ENCODE measurements around the gene C1QTNF7. TPM values are rescaled to one million over a fixed set of nuclear protein-coding genes. Genes with fewer than 3 reads are reported as not detected.

Gene C1QTNF7
- total RNA-seq, 8 experiments from 2014 or later, result 0.10 to 2.2 (median 0.34) TPM

DNA sequence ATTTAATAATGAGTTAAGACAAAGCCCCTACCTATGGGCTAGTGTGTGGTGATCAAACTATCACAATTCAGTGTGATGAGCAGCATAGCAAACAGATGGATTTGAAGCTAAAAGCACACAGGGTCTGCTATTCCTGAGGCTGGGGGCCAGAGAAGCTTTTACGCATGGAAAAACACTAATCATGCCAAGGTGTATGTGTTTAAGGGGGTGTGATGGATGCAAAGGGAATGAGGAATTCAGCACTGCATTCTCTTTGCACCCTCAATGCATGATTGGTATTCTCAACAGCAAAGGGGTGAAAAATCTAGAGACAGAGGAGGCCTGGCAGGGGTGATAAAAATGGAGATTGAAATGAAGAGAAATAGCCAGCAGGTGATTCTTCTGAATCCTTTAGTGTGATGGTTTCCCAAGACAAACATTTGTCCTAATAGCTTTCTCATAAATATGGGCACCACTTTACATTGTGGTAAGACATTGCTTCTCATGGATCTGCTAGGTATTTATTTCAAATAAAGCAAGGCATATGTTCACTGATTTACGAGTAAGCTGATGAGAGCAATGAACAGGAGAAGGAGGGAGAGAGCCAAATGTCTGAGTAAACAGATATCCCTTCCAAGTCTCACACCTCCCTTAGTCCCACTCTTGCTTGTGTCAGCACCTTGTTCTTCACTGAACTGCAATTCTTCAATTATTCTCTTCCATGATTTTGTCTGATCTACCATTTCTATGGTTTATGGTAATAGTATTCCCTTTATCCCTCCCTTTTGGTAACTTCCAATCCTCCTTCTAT, 15.7 kb downstream of the C1QTNF7 start:
- H3K27ac ChIP-seq, result no peak overlapping the region
- in situ Hi-C loops (cut with MboI; ENCODE audit: low pct_unique_long_range_greater_than_20kb in 2 of 9, low sequenced_read_pairs in 9 of 9, unreplicated experiment in 9 of 9), result no loop called here
- no peak overlapping the region for H3K4me3 ChIP-seq
- 0 to 91% (median 47%) methylated on average over 1 to 2 of the region's 2 CpGs; no CpG with 5 or more reads in 2 of the 10 experiments for WGBS, 10 experiments
- H3K4me1 ChIP-seq (replicated peaks in 1 of 2), result no peaks in the 10 kb centered on the region
- no peak for ATAC-seq (replicated peaks in 6 of 8)

DNA sequence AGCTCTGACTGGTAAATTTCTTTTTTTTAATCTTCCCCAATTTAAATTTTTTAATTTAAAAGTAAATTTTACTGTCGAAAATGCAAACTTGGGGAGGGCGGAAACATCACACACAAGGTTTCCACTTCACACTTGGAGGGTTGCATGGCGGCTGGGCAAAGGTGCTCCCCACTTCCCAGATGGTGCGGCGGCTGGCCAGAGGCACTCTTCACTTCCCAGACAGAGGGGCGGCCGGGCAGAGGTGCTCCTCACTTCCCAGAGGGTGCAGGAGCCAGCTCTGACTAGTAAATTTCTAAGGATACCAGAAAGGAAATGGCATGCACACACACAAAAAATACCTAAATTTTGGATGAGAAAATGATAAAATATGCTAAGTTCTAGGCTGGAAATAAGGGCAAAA, 16.4 kb downstream of the C1QTNF7 start:
- in situ Hi-C loops (cut with MboI; ENCODE audit: low pct_unique_long_range_greater_than_20kb in 2 of 9, low sequenced_read_pairs in 9 of 9, unreplicated experiment in 9 of 9), result no loop called here
- no peaks in the 10 kb centered on the region for H3K4me1 ChIP-seq (replicated peaks in 1 of 2)
- 43 to 95% (median 86%) methylated on average over 1 to 7 of the region's 7 CpGs; no CpG with 5 or more reads in 1 of the 10 experiments for WGBS, 10 experiments
- no peak overlapping the region for H3K27ac ChIP-seq
- H3K4me3 ChIP-seq, result no peak overlapping the region
- ATAC-seq (replicated peaks in 6 of 8), result no peak

DNA sequence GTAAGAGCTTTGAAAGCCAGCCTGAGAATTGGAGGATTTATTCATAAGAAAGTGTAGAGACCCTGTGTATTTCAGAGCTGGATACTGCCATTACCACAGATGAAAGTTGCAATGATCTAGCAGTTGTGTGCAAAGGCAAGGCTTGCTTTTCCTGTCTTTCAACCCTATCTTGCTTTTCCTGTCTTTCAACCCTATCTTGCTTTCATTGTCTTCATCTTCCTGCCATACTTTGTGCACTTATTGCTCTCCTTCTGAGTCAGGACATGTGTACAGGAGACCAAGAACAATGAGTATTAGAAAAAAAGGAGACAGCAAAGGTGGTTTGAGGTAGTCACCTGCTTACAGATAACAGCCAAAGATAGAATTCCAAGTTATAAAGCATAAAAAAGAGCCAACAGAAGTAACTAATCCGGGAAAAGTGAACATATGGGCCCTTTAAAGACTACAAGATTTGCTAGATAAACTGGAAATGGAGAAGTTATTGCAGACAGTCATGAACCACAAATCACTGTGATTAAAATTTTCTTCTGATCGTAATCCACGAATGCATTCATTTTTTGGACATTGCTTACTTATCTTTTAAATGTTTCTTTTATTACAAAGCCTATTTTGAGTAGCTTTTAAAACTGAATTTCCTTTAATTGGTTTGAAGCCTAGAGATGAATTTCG, 17.2 kb downstream of the C1QTNF7 start:
- H3K27ac ChIP-seq, result no peak overlapping the region
- no peak overlapping the region for H3K4me3 ChIP-seq
- H3K4me1 ChIP-seq (replicated peaks in 1 of 2), result no peaks in the 10 kb centered on the region
- ATAC-seq (replicated peaks in 6 of 8), result no peak
- in situ Hi-C loops (cut with MboI; ENCODE audit: low pct_unique_long_range_greater_than_20kb in 2 of 9, low sequenced_read_pairs in 9 of 9, unreplicated experiment in 9 of 9), result no loop called here
- 27 to 95% (median 42%) methylated on average over 2 to 4 of the region's 4 CpGs; no CpG with 5 or more reads in 1 of the 10 experiments for WGBS, 10 experiments

DNA sequence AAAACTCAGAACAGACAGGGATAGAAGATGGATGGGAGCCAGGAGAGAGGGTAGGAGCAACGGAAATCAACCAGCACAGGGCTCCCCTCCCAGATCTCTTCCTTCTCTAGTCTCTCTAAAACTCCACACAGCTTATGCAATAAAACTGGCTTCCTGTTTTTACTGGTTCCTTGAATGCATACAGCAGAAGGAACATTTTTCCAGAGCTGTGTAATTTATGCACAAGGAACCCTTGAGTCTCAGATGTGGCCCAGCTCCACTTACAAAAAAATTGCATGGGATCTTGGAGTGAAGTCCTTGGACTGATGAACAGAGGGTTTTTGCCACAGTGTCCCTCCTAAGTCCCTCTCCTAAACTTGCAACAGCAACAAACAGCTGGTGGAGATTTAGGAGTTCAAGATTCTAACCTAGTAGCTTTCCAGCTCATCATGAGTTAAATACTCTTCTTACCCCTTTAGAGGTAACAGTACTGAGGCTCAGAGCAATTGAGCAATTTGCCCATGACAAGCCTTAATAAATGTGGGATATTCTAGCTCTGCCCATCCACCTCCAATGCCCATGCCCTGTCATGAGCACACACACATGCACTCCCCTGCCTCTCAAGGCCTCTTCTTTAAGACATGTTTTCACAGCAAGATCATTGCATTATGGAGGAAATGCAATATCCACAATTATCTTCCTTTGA, 23.5 kb downstream of the C1QTNF7 start:
- Histone ChIP-seq H3K4me3 (no peak overlapping the region), H3K4me1 (replicated peaks in 1 of 2) (no peaks in the 10 kb centered on the region), H3K27ac (no peak overlapping the region)
- ATAC-seq (replicated peaks in 6 of 8), result peak in 3 of 8 experiments; percentile 24 to 54 (median 41)
- in situ Hi-C loops (cut with MboI; ENCODE audit: low pct_unique_long_range_greater_than_20kb in 2 of 9, low sequenced_read_pairs in 9 of 9, unreplicated experiment in 9 of 9), result loop anchor here in 6 of 9 experiments (10.0 to 25.0 kb wide), 4 partner anchors 214 to 1789 kb away; partner anchors contain the start of gene CPEB2 (in 1 of the 6)
- 0 to 100% (median 75%) methylated on average over 1 of the region's 1 CpG; no CpG with 5 or more reads in 3 of the 10 experiments for WGBS, 10 experiments

DNA sequence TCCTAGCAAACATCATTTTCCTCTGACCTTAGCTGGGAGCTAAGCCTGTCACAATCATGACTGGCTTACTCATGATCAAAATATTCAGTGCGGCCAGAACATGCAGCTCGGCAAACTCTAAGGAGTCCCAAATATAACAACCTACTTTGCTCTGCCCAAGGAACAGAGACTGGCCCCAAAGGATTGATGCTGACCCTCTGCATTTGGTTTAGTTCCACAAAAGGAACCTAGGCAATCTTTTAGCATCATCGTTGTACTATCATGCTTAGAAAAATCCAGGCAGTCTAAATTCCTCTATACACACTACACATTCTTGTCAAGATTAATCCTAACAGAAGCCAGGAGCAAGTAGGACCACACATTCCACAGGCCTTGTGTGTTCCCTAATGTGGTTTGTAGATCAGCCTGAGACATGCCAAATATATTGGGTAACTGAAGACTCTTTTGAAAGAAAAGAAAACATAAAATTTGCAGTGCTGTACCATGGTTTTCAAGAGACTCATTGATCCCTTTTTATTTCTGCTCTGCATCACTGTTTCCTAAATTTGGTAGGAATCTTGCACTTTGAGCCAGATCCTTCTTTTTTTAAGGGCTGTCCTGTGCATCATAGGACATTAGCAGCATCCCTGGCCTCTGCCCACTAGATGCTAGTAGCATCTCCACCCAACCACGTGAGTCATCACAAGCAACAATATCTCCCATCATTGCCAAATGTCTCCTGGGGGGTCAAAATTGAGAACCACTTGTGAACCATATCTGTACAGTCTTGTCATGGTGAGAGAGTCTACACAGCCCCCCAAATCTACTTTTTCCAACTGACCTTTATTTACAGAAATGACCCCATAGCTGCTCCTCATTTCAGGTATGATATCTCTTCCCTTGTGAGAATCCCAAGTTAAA, 24.3 kb downstream of the C1QTNF7 start:
- ATAC-seq (replicated peaks in 6 of 8), result peak in 4 of 8 experiments; percentile 21 to 71 (median 68)
- Histone ChIP-seq H3K4me1 (replicated peaks in 1 of 2) (no peaks in the 10 kb centered on the region), H3K4me3 (no peak overlapping the region), H3K27ac (no peak overlapping the region)
- in situ Hi-C loops (cut with MboI; ENCODE audit: low pct_unique_long_range_greater_than_20kb in 2 of 9, low sequenced_read_pairs in 9 of 9, unreplicated experiment in 9 of 9), result loop anchor here in 6 of 9 experiments (10.0 to 25.0 kb wide), 4 partner anchors 215 to 1790 kb away; partner anchors contain the start of gene CPEB2 (in 1 of the 6)
- WGBS, 10 experiments, result 0 to 100% (median 70%) methylated on average over 1 to 4 of the region's 4 CpGs; no CpG with 5 or more reads in 2 of the 10 experiments

DNA sequence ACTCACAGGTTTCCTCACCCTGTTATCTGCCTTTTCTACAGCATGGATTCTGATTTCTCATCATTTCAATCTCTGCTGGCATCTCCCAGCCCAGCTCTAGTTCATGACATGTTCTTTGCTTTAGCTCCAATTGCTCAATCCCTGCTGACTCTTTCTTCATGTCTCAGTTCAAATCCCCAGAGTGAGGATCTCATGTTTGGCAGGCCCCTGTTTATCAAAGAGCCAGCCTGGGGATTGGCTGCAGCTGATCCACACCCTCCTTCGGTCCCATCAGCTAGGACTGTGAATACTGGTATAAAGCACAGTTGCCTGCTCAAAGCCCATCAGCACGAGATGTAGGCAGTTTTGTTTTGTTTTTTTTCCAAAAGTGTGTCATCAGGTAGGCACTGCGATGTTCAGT, 27.5 kb downstream of the C1QTNF7 start:
- H3K4me1 ChIP-seq (replicated peaks in 1 of 2), result no peaks in the 10 kb centered on the region
- 10 to 88% (median 54%) methylated on average over 1 to 3 of the region's 3 CpGs; no CpG with 5 or more reads in 2 of the 10 experiments for WGBS, 10 experiments
- H3K4me3 ChIP-seq, result no peak overlapping the region
- ATAC-seq (replicated peaks in 6 of 8), result peak in 2 of 8 experiments; percentile 19 to 28
- no peak overlapping the region for H3K27ac ChIP-seq
- in situ Hi-C loops (cut with MboI; ENCODE audit: low pct_unique_long_range_greater_than_20kb in 2 of 9, low sequenced_read_pairs in 9 of 9, unreplicated experiment in 9 of 9), result loop anchor here in 6 of 9 experiments (10.0 to 25.0 kb wide), 4 partner anchors 218 to 1793 kb away; partner anchors contain the start of gene CPEB2 (in 1 of the 6)

DNA sequence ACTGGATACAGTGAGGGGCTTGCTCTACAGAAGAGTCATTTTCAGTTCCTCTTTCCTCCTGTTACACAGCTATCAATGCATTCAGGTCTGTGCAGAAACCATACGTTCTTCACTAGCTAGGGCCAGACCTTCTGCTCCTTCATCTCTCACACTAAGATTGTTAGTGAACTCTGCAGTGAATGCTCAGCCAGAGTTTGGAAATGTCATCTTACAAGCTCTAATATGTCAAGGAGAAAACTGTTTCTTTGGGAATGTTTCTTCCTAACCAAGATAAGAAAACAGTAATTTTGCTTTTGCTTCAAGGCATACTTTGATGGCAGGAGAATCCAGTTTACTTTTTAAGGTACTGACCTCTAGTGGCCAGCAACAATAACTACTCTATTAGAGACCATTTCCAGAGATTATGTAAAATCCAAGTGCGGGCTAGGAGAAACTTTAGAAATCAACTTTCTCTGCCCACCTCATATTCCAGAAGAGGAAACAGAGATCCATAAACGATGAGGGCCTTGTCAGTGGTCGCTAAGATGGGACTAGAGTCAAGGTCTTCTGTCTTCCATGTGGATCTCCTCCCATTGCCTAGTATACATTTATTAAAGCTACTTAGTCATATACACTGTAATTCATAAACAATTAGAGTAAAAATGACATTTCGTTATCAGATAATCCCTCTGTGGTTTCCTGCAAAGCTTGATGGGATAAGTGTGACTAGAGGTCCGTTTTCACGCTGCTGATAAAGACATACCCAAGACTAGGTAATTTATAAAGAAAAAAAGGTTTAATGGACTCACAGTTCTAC, 29.8 kb downstream of the C1QTNF7 start:
- in situ Hi-C loops (cut with MboI; ENCODE audit: low pct_unique_long_range_greater_than_20kb in 2 of 9, low sequenced_read_pairs in 9 of 9, unreplicated experiment in 9 of 9), result loop anchor here in 6 of 9 experiments (10.0 to 25.0 kb wide), 4 partner anchors 220 to 1795 kb away; partner anchors contain the start of gene CPEB2 (in 1 of the 6)

DNA sequence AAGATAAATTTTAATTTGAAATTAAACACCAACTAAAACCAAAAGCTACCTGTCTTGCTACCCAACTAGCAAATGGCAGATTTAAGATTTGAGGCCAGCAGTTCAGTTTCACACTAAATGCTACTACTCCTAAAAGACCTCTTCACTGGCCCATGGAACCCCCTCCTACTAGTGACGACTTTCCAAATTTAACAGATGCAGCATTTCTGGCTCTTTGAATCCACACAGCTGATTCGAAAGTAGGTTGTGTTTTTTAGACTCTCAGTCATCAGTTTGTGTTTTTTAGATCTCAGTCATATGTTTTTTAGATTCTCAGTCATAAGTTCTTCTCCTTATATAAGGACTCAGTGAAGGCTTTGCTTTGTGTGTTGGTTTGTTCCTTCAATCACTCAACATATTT, 30.8 kb downstream of the C1QTNF7 start:
- ATAC-seq (replicated peaks in 6 of 8), result no peak
- Histone ChIP-seq H3K27ac (no peak overlapping the region), H3K4me3 (no peak overlapping the region), H3K4me1 (replicated peaks in 1 of 2) (peaks cover 0 to 3% of the 10 kb centered on the region in 2 donors)
- 29 to 83% (median 64%) methylated on average over 1 to 2 of the region's 2 CpGs; no CpG with 5 or more reads in 6 of the 10 experiments for WGBS, 10 experiments
- in situ Hi-C loops (cut with MboI; ENCODE audit: low pct_unique_long_range_greater_than_20kb in 2 of 9, low sequenced_read_pairs in 9 of 9, unreplicated experiment in 9 of 9), result loop anchor here in 6 of 9 experiments (10.0 to 25.0 kb wide), 4 partner anchors 221 to 1796 kb away; partner anchors contain the start of gene CPEB2 (in 1 of the 6)

More for the DNA sequence above, 29.8 kb downstream of the C1QTNF7 start:
- 0 to 93% (median 50%) methylated on average over 1 to 7 of the region's 7 CpGs; no CpG with 5 or more reads in 1 of the 10 experiments for WGBS, 10 experiments
- Histone ChIP-seq H3K27ac (no peak overlapping the region), H3K4me3 (no peak overlapping the region), H3K4me1 (replicated peaks in 1 of 2) (peaks cover 0 to 3% of the 10 kb centered on the region in 2 donors)
- peak in 7 of 8 experiments; percentile 44 to 92 (median 67) for ATAC-seq (replicated peaks in 6 of 8)

DNA sequence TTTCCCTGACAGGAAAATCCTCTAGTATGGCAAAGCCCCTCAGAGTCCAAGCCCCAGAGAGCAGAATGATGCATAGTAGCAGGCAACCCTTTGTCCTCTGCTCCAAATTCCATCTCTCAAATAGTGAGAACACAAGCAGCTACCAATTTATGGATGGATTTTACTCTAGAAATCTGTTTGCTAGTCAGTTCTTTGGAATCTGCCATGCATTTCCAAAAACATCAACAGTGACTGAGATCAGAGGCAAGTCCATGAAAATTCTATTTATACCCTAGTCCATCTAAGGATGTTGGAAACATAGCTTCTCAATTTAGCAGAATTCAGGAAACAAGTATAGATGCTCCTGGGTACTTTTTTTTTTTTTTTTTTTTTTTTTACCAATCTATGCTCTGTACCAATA, 31.9 kb downstream of the C1QTNF7 start:
- in situ Hi-C loops (cut with MboI; ENCODE audit: low pct_unique_long_range_greater_than_20kb in 2 of 9, low sequenced_read_pairs in 9 of 9, unreplicated experiment in 9 of 9), result loop anchor here in 6 of 9 experiments (10.0 to 25.0 kb wide), 4 partner anchors 222 to 1797 kb away; partner anchors contain the start of gene CPEB2 (in 1 of the 6)
- no peak overlapping the region for H3K27ac ChIP-seq
- H3K4me1 ChIP-seq (replicated peaks in 1 of 2), result peaks cover 0 to 3% of the 10 kb centered on the region in 2 donors
- ATAC-seq (replicated peaks in 6 of 8), result no peak
- H3K4me3 ChIP-seq, result no peak overlapping the region

DNA sequence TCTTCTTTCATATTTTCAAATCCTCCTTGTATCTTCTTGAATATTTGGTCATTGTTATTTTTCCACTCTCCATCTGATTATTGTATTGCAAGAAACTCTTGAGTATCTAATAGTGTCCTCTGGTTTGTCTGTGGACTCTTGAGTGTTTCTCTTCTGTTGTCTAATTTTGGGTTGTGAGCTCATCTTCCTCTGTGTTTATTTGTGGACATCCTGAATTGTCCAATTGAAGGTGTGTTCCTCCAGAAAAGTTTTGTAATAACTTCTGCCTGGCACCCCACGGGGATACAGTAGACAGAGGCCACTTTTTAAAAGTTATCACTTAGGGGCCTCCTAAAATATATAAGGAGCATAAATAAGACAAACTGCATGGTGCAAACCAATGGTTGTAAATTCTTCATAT, 38.8 kb downstream of the C1QTNF7 start:
- no peak for ATAC-seq (replicated peaks in 6 of 8)

More for the DNA sequence above, 38.8 kb downstream of the C1QTNF7 start:
- Histone ChIP-seq H3K4me3 (no peak overlapping the region), H3K27ac (no peak overlapping the region), H3K4me1 (replicated peaks in 1 of 2) (peaks cover 8 to 12% of the 10 kb centered on the region in 2 donors)
- WGBS, 10 experiments, result 0 to 89% (median 65%) methylated on average over 1 of the region's 1 CpG; no CpG with 5 or more reads in 2 of the 10 experiments
- in situ Hi-C loops (cut with MboI; ENCODE audit: low pct_unique_long_range_greater_than_20kb in 2 of 9, low sequenced_read_pairs in 9 of 9, unreplicated experiment in 9 of 9), result loop anchor here in 4 of 9 experiments (25.0 kb wide), 3 partner anchors 229 to 1804 kb away; partner anchors contain the start of gene CPEB2 (in 1 of the 4)

All from motor neuron (in vitro differentiated cells).